DOHH2 (cell line): ENCODE data around the gene ZNF280D.

Experiments
- H3F3A ChIP-seq: fragments of 200-600 bp; sonication (generic), shearing (Covaris generic); 2 replicates; pipeline ENCODE4 v1.6.0; 2016; ENCODE audit warnings: antibody characterized with exemption, mild to moderate bottlenecking; ENCODE audit not compliant: control insufficient read depth, insufficient read depth
- H3K27ac ChIP-seq: fragments of 200-600 bp; sonication (generic); 2 replicates; pipeline ENCODE4 v1.5.1; 2014; ENCODE audit warnings: low read depth, mild to moderate bottlenecking, low read length, moderate library complexity
- H3K27me3 ChIP-seq: fragments of 200-600 bp; sonication (generic); 2 replicates; pipeline ENCODE4 v1.6.1; 2014; ENCODE audit warnings: mild to moderate bottlenecking, low read length, mixed read lengths; ENCODE audit not compliant: control insufficient read depth
- H3K36me3 ChIP-seq: fragments of 200-600 bp; sonication (generic); 2 replicates; pipeline ENCODE4 v1.6.1; 2014; ENCODE audit warnings: mild to moderate bottlenecking, low read length, moderate library complexity, mixed read lengths; ENCODE audit not compliant: control insufficient read depth
- H3K4me1 ChIP-seq: fragments of 200-600 bp; sonication (generic); 2 replicates; pipeline ENCODE4 v1.6.1; 2014; ENCODE audit warnings: mild to moderate bottlenecking, low read length, mixed read lengths; ENCODE audit not compliant: control insufficient read depth
- H3K4me2 ChIP-seq: fragments of 200-600 bp; sonication (generic); 2 replicates; pipeline ENCODE4 v1.6.0; 2014; ENCODE audit warnings: mild to moderate bottlenecking, low read length, moderate library complexity
- H3K4me3 ChIP-seq: fragments of 200-600 bp; sonication (generic); 2 replicates; pipeline ENCODE4 v1.5.1; 2014; ENCODE audit warnings: mild to moderate bottlenecking, low read length, mixed read lengths
- H3K79me2 ChIP-seq: fragments of 200-600 bp; sonication (generic); 2 replicates; pipeline ENCODE4 v1.6.1; 2014; ENCODE audit warnings: mild to moderate bottlenecking, low read length, mixed read lengths; ENCODE audit not compliant: control insufficient read depth
- H3K9me2 ChIP-seq: fragments of 200-600 bp; sonication (generic); replicated peaks from 2 replicates; pipeline ENCODE4 v1.6.1; 2014; ENCODE audit warnings: mild to moderate bottlenecking, low read length, mixed read lengths; ENCODE audit not compliant: control insufficient read depth
- H3K9me3 ChIP-seq: fragments of 200-600 bp; sonication (generic); 2 replicates; pipeline ENCODE4 v1.6.1; 2014; ENCODE audit warnings: antibody characterized with exemption, low read length, mixed read lengths; ENCODE audit not compliant: control insufficient read depth, insufficient read depth
- H4K20me1 ChIP-seq: fragments of 200-600 bp; sonication (generic); 2 replicates; pipeline ENCODE4 v1.6.0; 2014; ENCODE audit warnings: low read depth, mild to moderate bottlenecking, antibody characterized with exemption, low read length, moderate library complexity; ENCODE audit not compliant: control insufficient read depth, insufficient read depth
- EZH2phosphoT487 ChIP-seq: fragments of 200-600 bp; sonication (generic); IDR thresholded peaks from 2 replicates; pipeline ENCODE4 v1.6.1; 2017; ENCODE audit warnings: borderline replicate concordance, mild to moderate bottlenecking, antibody characterized with exemption, low read length, moderate library complexity, mixed read lengths
- TF ChIP-seq, protein P1 (sequence below): fragments of 200-600 bp; sonication (generic); IDR thresholded peaks from one replicate; pipeline ENCODE4 v1.5.1; 2014; ENCODE audit warnings: antibody characterized with exemption, mild to moderate bottlenecking, low read depth, low read length; ENCODE audit not compliant: poor library complexity, severe bottlenecking

Gene ZNF280D

DNA sequence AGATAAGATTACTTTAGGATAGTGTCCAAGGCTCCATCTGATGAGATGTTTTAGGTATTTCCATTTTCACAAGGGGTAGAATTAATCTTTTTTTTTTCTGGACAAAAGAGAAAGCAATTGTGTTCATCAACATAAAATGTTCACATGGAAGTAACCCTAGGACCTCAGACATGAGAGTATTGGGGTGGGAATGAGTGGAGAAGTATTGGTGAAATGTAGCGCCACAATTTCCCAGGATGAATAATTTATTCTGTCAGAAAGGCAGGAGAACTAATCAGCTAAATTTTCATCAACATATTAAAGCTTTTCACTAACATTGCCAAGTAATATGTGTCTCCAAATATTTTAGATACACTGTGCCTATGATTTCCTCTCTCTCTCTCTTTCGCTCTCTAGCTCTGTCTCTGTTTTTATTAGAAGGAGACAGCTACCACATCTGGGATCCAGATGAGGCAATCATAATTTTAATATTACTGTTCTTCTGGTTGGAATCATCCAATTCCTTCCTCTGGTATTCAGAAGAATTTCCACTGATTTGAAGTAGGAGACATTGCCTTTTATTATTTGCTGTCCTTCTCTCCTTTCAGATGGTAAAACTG is 21.6 kb upstream of the ZNF280D start:
- Histone ChIP-seq H3K9me3 (no peaks in the 10 kb centered on the region), H3K79me2 (no peaks in the 10 kb centered on the region), H3K4me3 (no peak overlapping the region), H3K27me3 (no peaks in the 10 kb centered on the region), H3K4me1 (peaks cover 16% of the 10 kb centered on the region), H4K20me1 (no peaks in the 10 kb centered on the region), H3K36me3 (no peaks in the 10 kb centered on the region), H3F3A (no peaks in the 10 kb centered on the region), H3K4me2 (no peak overlapping the region), H3K9me2 (no peaks in the 10 kb centered on the region), H3K27ac (no peak overlapping the region)
- TF ChIP-seq, protein P1, sequence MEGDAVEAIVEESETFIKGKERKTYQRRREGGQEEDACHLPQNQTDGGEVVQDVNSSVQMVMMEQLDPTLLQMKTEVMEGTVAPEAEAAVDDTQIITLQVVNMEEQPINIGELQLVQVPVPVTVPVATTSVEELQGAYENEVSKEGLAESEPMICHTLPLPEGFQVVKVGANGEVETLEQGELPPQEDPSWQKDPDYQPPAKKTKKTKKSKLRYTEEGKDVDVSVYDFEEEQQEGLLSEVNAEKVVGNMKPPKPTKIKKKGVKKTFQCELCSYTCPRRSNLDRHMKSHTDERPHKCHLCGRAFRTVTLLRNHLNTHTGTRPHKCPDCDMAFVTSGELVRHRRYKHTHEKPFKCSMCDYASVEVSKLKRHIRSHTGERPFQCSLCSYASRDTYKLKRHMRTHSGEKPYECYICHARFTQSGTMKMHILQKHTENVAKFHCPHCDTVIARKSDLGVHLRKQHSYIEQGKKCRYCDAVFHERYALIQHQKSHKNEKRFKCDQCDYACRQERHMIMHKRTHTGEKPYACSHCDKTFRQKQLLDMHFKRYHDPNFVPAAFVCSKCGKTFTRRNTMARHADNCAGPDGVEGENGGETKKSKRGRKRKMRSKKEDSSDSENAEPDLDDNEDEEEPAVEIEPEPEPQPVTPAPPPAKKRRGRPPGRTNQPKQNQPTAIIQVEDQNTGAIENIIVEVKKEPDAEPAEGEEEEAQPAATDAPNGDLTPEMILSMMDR, result no peak
- no peak for TF ChIP-seq EZH2phosphoT487

DNA sequence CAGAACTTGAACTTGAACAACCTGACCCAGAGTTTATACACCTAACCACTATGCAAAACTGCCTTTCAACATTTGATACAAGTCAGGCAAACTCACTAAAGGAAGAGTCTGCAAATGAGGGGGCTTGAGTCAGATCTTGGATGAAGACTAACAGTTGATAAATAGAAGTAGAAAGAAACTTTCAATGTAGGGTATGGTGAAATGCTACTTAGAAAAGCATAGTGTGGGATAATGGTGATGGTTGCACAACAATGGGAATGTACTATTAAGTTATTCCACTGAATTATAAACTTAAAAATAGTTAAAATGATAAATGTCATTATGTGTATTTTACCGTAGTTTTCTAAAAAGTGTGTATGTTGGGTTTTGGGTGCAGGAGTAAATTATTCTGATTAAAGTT is 19.7 kb upstream of the ZNF280D start:
- TF ChIP-seq, protein P1, result no peak
- no peak for TF ChIP-seq EZH2phosphoT487
- Histone ChIP-seq H3K9me2 (no peaks in the 10 kb centered on the region), H3K27ac (no peak overlapping the region), H3K9me3 (no peaks in the 10 kb centered on the region), H3K4me3 (no peak overlapping the region), H3K4me1 (peaks cover 6% of the 10 kb centered on the region), H3K27me3 (no peaks in the 10 kb centered on the region), H3K36me3 (no peaks in the 10 kb centered on the region), H3K79me2 (no peaks in the 10 kb centered on the region), H3K4me2 (no peak overlapping the region), H3F3A (no peaks in the 10 kb centered on the region), H4K20me1 (no peaks in the 10 kb centered on the region)

- H3K79me2 ChIP-seq, result no peaks in the 10 kb centered on the region
- no peak overlapping the region for H3K27ac ChIP-seq
- no peaks in the 10 kb centered on the region for H4K20me1 ChIP-seq
- H3K4me3 ChIP-seq, result no peak overlapping the region
- H3K4me1 ChIP-seq, result no peaks in the 10 kb centered on the region
- no peak overlapping the region for H3K4me2 ChIP-seq
- TF ChIP-seq EZH2phosphoT487, result no peak
- TF ChIP-seq, protein P1, result no peak
- no peaks in the 10 kb centered on the region for H3F3A ChIP-seq
- H3K9me2 ChIP-seq, result no peaks in the 10 kb centered on the region
- H3K9me3 ChIP-seq, result no peaks in the 10 kb centered on the region
- no peaks in the 10 kb centered on the region for H3K36me3 ChIP-seq
- H3K27me3 ChIP-seq, result no peaks in the 10 kb centered on the region
Observed at GRCh38 chr15:56749982-56750381, 16.7 kb upstream of the ZNF280D start.
